Colonic mucosa (tissue), 4 donors: ENCODE results near the gene TDRD10. TPM values are rescaled to one million over a fixed set of nuclear protein-coding genes. Genes with fewer than 3 reads are reported as not detected.

ENCODE experiments used
- DNase-seq: peaks from one replicate; pipeline ENCODE4 v3.0.0-alpha.2; 2020
- H3K27ac ChIP-seq: fragments of 200-600 bp; one replicate; pipeline ENCODE4 v1.8.0; 2021
- H3K27me3 ChIP-seq: fragments of 200-600 bp; one replicate; pipeline ENCODE4 v1.8.0; 2021
- H3K36me3 ChIP-seq: fragments of 200-600 bp; one replicate; pipeline ENCODE4 v1.8.0; 2021
- H3K4me1 ChIP-seq: fragments of 200-600 bp; one replicate; pipeline ENCODE4 v1.8.0; 2021; ENCODE audit warnings: mild to moderate bottlenecking
- H3K4me3 ChIP-seq: fragments of 200-600 bp; one replicate; pipeline ENCODE4 v1.8.0; 2021
- H3K9ac ChIP-seq, 2 donors: one replicate each; pipeline ENCODE4 v1.7.0; 2013; ENCODE audit warnings: control low read depth in 2 of 2, low read depth in 2 of 2, low read length in 2 of 2
- H3K9me3 ChIP-seq: fragments of 200-600 bp; one replicate; pipeline ENCODE4 v1.8.0; 2021
- intact Hi-C: fragments of 100-400 bp; cut with DNase I; formaldehyde crosslinking; loops from one replicate; pipeline ENCODE4 v1.14.1; 2022
- total RNA-seq, 2 donors: library from RNA; stranded (reverse); fragmentation: NEBNext Ultra II Directional in 1 of 2; extraction: Animal tissue kit (Norgen Biotek cat#: 25700) in 1 of 2; gene quantifications; one replicate each; pipeline ENCODE4 v1.2.1, GENCODE V29; 2021
- TF ChIP-seq, protein P1 (sequence below): fragments of 200-600 bp; IDR thresholded peaks from one replicate; pipeline ENCODE4 v1.8.0; 2022; ENCODE audit warnings: antibody characterized with exemption, mild to moderate bottlenecking
- donor health status: healthy.
- donor health status: DM: no; HTN: no; CAD: no.
- donor health status: DM: no; HTN: no; CAD: no.

Gene TDRD10
- total RNA-seq, 2 donors from 2014 or later = 0.42 to 0.67 TPM

DNA sequence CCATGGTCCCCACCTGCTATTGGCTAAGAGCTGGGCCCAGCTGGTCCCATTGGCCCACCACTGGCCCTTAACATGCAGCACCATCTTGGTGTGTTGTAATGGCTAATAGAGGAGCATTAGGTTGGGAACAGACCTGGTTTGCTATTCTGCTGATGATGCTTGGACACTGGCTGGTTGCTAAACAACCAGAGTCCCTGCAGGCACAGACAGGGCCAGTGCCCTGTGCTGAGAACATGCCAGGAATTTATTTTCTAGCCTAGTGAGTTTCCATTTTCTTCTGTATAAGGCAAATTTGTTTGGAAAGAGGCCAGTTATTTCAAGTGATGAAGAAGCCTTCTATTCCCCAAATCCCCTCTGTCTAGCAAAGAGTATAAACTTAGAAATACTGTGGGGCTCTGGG, 42.9 kb upstream of the TDRD10 start:
- no peak for DNase-seq
- Histone ChIP-seq H3K36me3 (no peaks in the 10 kb centered on the region), H3K27ac (no peak overlapping the region), H3K9ac (no peak overlapping the region), H3K4me1 (no peaks in the 10 kb centered on the region), H3K27me3 (no peaks in the 10 kb centered on the region), H3K4me3 (no peak overlapping the region), H3K9me3 (no peaks in the 10 kb centered on the region)
- intact Hi-C loops = no loop called here
- TF ChIP-seq, protein P1, sequence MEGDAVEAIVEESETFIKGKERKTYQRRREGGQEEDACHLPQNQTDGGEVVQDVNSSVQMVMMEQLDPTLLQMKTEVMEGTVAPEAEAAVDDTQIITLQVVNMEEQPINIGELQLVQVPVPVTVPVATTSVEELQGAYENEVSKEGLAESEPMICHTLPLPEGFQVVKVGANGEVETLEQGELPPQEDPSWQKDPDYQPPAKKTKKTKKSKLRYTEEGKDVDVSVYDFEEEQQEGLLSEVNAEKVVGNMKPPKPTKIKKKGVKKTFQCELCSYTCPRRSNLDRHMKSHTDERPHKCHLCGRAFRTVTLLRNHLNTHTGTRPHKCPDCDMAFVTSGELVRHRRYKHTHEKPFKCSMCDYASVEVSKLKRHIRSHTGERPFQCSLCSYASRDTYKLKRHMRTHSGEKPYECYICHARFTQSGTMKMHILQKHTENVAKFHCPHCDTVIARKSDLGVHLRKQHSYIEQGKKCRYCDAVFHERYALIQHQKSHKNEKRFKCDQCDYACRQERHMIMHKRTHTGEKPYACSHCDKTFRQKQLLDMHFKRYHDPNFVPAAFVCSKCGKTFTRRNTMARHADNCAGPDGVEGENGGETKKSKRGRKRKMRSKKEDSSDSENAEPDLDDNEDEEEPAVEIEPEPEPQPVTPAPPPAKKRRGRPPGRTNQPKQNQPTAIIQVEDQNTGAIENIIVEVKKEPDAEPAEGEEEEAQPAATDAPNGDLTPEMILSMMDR = no peak

DNA sequence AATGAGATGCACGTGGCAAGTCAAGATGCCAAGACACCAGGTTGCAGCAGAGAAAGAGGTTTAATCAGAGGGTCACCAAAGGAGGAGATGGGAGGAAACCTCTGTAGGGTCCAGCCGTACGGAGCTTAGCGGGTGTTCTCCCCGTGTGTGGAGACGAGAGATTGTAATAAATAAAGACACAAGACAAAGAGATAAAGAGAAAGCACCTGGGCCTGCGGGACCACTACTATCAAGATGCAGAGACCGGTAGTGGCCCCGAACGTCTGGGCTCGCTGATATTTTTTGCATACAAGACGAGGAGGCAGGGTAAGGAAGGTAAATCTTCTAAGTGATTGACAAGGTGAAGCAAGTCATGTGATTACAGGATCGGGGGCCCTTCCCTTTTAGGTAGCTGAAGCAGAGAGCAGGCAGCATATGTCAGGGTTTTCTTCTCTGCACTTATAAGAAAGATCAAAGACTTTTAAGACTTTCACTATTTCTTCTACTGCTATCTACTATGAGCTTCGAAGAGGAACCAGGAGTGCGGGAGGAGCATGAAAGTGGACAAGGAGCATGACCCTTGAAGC, 41.2 kb upstream of the TDRD10 start:
- Histone ChIP-seq H3K27ac (no peak overlapping the region), H3K9me3 (no peaks in the 10 kb centered on the region), H3K27me3 (no peaks in the 10 kb centered on the region), H3K9ac (no peak overlapping the region), H3K4me1 (no peaks in the 10 kb centered on the region), H3K36me3 (no peaks in the 10 kb centered on the region), H3K4me3 (no peak overlapping the region)
- intact Hi-C loops = loop anchor here (10.0 kb wide), 1 partner anchor 126 kb away; no protein-coding TSS in a partner anchor
- TF ChIP-seq, protein P1 = no peak
- no peak for DNase-seq

DNA sequence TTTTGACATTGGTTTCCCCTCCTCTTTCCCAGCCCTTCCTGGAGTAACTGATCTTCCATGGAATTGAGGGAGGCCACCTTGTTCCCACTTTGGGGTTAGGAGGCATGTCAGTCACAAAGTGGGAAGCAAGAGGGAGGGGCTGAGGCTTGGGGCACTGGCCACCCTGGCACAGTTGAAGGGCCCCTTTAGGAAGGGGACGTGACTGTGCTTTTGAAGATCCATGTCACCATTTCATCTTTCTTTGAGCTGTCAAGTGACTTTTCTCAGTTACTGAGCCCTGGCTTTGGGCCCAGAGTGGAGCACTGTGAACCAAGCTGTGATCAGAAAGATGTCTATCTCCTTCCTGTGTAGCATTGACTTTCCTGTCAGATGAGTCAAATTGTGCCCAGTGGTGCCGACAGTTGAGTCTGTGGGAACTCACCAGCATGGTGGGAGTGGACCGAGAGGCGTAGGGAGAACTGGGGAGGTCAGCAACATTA, 38.5 kb upstream of the TDRD10 start:
- TF ChIP-seq, protein P1 = no peak
- peak; percentile 34 for DNase-seq
- no peak overlapping the region for H3K4me3 ChIP-seq
- H3K36me3 ChIP-seq = no peaks in the 10 kb centered on the region
- no peaks in the 10 kb centered on the region for H3K4me1 ChIP-seq
- intact Hi-C loops = loop anchor here (10.0 kb wide), 1 partner anchor 129 kb away; no protein-coding TSS in a partner anchor
- no peaks in the 10 kb centered on the region for H3K9me3 ChIP-seq
- peak overlapping the region; percentile 39 for H3K27ac ChIP-seq
- no peaks in the 10 kb centered on the region for H3K27me3 ChIP-seq
- no peak overlapping the region for H3K9ac ChIP-seq

DNA sequence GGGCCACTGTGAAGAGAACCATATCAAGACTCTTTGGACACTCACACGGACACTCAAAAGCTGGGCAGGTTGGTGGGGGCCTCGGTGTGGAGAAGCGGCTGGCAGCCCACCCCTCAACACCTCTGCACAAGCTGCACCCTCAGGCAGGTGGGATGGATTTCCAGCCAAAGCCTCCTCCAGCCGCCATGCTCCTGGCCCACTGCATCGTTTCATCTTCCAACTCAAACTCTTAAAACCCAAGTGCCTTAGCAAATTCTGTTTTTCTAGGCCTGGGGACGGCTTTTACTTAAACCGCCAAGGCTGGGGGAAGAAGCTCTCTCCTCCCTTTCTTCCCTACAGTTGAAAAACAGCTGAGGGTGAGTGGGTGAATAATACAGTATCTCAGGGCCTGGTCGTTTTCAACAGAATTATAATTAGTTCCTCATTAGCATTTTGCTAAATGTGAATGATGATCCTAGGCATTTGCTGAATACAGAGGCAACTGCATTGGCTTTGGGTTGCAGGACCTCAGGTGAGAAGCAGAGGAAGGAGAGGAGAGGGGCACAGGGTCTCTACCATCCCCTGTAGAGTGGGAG, 36.3 kb upstream of the TDRD10 start:
- H3K4me1 ChIP-seq = no peaks in the 10 kb centered on the region
- H3K27ac ChIP-seq = no peak overlapping the region
- H3K9ac ChIP-seq = no peak overlapping the region
- TF ChIP-seq, protein P1 = no peak
- no peaks in the 10 kb centered on the region for H3K36me3 ChIP-seq
- H3K4me3 ChIP-seq = no peak overlapping the region
- H3K27me3 ChIP-seq = no peaks in the 10 kb centered on the region
- no peak for DNase-seq
- H3K9me3 ChIP-seq = no peaks in the 10 kb centered on the region
- intact Hi-C loops = loop anchor here (10.0 kb wide), 1 partner anchor 131 kb away; no protein-coding TSS in a partner anchor

DNA sequence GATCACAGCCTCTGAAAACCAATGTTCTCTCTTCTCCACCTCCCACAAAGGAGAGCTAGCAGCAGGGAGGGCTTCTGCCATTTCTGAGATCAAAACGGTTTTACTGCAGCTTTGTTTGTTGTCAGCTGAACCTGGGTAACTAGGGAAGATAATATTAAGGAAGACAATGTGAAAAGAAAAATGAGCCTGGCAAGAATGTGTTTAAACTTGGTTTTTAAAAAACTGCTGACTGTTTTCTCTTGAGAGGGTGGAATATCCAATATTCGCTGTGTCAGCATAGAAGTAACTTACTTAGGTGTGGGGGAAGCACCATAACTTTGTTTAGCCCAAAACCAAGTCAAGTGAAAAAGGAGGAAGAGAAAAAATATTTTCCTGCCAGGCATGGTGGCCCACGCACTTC, 35.8 kb upstream of the TDRD10 start:
- no peaks in the 10 kb centered on the region for H3K27me3 ChIP-seq
- no peaks in the 10 kb centered on the region for H3K4me1 ChIP-seq
- H3K4me3 ChIP-seq = no peak overlapping the region
- DNase-seq = no peak
- no peak overlapping the region for H3K27ac ChIP-seq
- TF ChIP-seq, protein P1 = no peak
- no peaks in the 10 kb centered on the region for H3K9me3 ChIP-seq
- intact Hi-C loops = loop anchor here (10.0 kb wide), 1 partner anchor 131 kb away; no protein-coding TSS in a partner anchor
- H3K36me3 ChIP-seq = no peaks in the 10 kb centered on the region
- no peak overlapping the region for H3K9ac ChIP-seq
